SK-N-SH treated with all-trans-retinoic acid at 6 μM for 48 hours (cell line): ENCODE results near the gene SNU13.
"Not testable (repeated sequence)": the region's sequence is repeated elsewhere in the genome, so short reads cannot be mapped to it uniquely, and the experiment has no call there.

Source experiments
- ATAC-seq: fragments of 200-7000 bp; cut with Tn5 transposase; 3 replicates; pipeline ENCODE4 v1.9.1; 2020; ENCODE audit warnings: mild to moderate bottlenecking, moderate library complexity
- BACH2 ChIP-seq: fragments of 250-450 bp; sonication (Bioruptor Pico); IDR thresholded peaks from 2 replicates; pipeline ENCODE4 v1.9.0; 2021; ENCODE audit warnings: mild to moderate bottlenecking, borderline replicate concordance
- CSDC2 ChIP-seq: fragments of 250-450 bp; sonication (Bioruptor Pico); IDR thresholded peaks from 2 replicates; pipeline ENCODE4 v1.5.0; 2020; ENCODE audit warnings: mild to moderate bottlenecking, moderate library complexity
- CSRNP3 ChIP-seq: fragments of 250-450 bp; sonication (Bioruptor Pico); IDR thresholded peaks from 2 replicates; pipeline ENCODE4 v1.5.1; 2021; ENCODE audit warnings: mild to moderate bottlenecking, moderate library complexity
- ESRRG ChIP-seq: fragments of 250-450 bp; sonication (Bioruptor Pico); IDR thresholded peaks from 2 replicates; pipeline ENCODE4 v1.6.1; 2021; ENCODE audit warnings: mild to moderate bottlenecking
- ISL1 ChIP-seq: fragments of 250-450 bp; sonication (Bioruptor Pico); IDR thresholded peaks from 2 replicates; pipeline ENCODE4 v2.1.2; 2022; ENCODE audit warnings: mild to moderate bottlenecking, moderate library complexity
- OSR1 ChIP-seq: fragments of 250-450 bp; sonication (Bioruptor Pico); IDR thresholded peaks from 2 replicates; pipeline ENCODE4 v1.8.0; 2022; ENCODE audit warnings: moderate library complexity, mild to moderate bottlenecking, inconsistent platforms
- POU6F1 ChIP-seq: fragments of 250-450 bp; sonication (Bioruptor Pico); IDR thresholded peaks from 2 replicates; pipeline ENCODE4 v1.8.0; 2021; ENCODE audit warnings: low read depth, mild to moderate bottlenecking, moderate library complexity, borderline replicate concordance
- PPARA ChIP-seq: fragments of 250-450 bp; sonication (Bioruptor Pico); IDR thresholded peaks from 2 replicates; pipeline ENCODE4 v1.5.0; 2020; ENCODE audit warnings: mild to moderate bottlenecking, borderline replicate concordance
- RARB ChIP-seq: fragments of 250-450 bp; sonication (Bioruptor Pico); IDR thresholded peaks from 2 replicates; pipeline ENCODE4 v1.8.0; 2021; ENCODE audit warnings: mild to moderate bottlenecking, moderate library complexity
- TCF4 ChIP-seq: fragments of 250-450 bp; sonication (Bioruptor Pico); IDR thresholded peaks from 2 replicates; pipeline ENCODE4 v1.8.0; 2021; ENCODE audit warnings: mild to moderate bottlenecking, moderate library complexity, borderline replicate concordance
- TOX ChIP-seq: fragments of 250-450 bp; sonication (Bioruptor Pico); IDR thresholded peaks from 2 replicates; pipeline ENCODE4 v1.8.0; 2021; ENCODE audit warnings: mild to moderate bottlenecking, moderate library complexity, borderline replicate concordance
- ZFP3 ChIP-seq: fragments of 250-450 bp; sonication (Bioruptor Pico); IDR thresholded peaks from 2 replicates; pipeline ENCODE4 v1.5.0; 2020; ENCODE audit warnings: mild to moderate bottlenecking, moderate library complexity
- ZFP30 ChIP-seq: fragments of 450-650 bp; formaldehyde crosslinking; IDR thresholded peaks from 2 replicates; pipeline ENCODE4 v1.5.0; 2022; ENCODE audit warnings: mild to moderate bottlenecking, moderate library complexity
- ZNF70 ChIP-seq: fragments of 450-650 bp; formaldehyde crosslinking; IDR thresholded peaks from 2 replicates; pipeline ENCODE4 v1.5.0; 2020; ENCODE audit warnings: mild to moderate bottlenecking, moderate library complexity
- ZNF8 ChIP-seq: fragments of 450-650 bp; formaldehyde crosslinking; IDR thresholded peaks from 2 replicates; pipeline ENCODE4 v1.5.0; 2020; ENCODE audit warnings: mild to moderate bottlenecking, moderate library complexity
- TF ChIP-seq, protein P1 (sequence below): fragments of 250-450 bp; sonication (Bioruptor Pico); IDR thresholded peaks from 2 replicates; pipeline ENCODE4 v1.8.0; 2020; ENCODE audit warnings: mild to moderate bottlenecking, moderate library complexity, borderline replicate concordance
- TF ChIP-seq, protein P2 (sequence below): fragments of 250-450 bp; sonication (Bioruptor Pico); IDR thresholded peaks from 2 replicates; pipeline ENCODE4 v1.5.1; 2020; ENCODE audit warnings: low read depth, mild to moderate bottlenecking, moderate library complexity
- TF ChIP-seq, protein P3 (sequence below): fragments of 250-450 bp; sonication (Bioruptor Pico); IDR thresholded peaks from 2 replicates; pipeline ENCODE4 v1.5.0; 2020; ENCODE audit warnings: mild to moderate bottlenecking, moderate library complexity

SNU13 gene

GRCh38 chr22:41668971-41669911 is 19.4 kb downstream of the SNU13 start:
- TF ChIP-seq CSRNP3 (CRISPR knock-in tag) (no peak), ZNF8 (CRISPR knock-in tag) (no peak), TOX (no peak), BACH2 (CRISPR knock-in tag) (no peak), ESRRG (CRISPR knock-in tag) (no peak), ZFP30 (no peak)
- peak; percentile 53 for ATAC-seq

- no peak for TF ChIP-seq POU6F1 (CRISPR knock-in tag)
- no peak for TF ChIP-seq ZFP30
- no peak for TF ChIP-seq ISL1 (CRISPR knock-in tag)
- TF ChIP-seq CSDC2 (CRISPR knock-in tag): no peak
- no peak for ATAC-seq
Measured at GRCh38 chr22:41664951-41665350, 23.7 kb downstream of the SNU13 start.

DNA sequence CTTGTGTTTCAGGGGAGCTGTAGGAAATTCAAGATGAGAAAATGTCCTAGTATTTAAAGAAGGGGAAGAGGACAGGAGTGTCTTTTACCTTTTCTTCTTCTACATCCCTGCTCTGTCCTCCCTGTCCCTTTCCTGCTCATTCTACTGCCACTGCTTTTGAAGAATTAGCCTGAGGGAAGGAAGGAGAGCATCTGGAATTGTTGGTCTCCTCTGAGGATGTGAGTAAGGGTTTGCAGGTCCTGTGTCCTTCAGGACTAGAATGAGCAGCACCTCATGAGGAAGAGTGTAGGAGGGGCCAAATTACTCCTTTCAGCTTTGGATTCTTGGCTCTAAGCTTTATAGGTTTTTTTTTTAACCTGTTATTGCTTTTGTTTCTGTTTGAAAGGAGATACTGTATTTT is 24.2 kb downstream of the SNU13 start:
- no peak for ATAC-seq
- TF ChIP-seq BACH2 (CRISPR knock-in tag) (no peak), RARB (CRISPR knock-in tag) (no peak), ZNF70 (CRISPR knock-in tag) (no peak), CSRNP3 (CRISPR knock-in tag) (no peak), TOX (no peak), POU6F1 (CRISPR knock-in tag) (no peak), CSDC2 (CRISPR knock-in tag) (no peak), OSR1 (CRISPR knock-in tag) (no peak), PPARA (no peak), TCF4 (CRISPR knock-in tag) (no peak), ZFP3 (CRISPR knock-in tag) (no peak)
- TF ChIP-seq, protein P1, sequence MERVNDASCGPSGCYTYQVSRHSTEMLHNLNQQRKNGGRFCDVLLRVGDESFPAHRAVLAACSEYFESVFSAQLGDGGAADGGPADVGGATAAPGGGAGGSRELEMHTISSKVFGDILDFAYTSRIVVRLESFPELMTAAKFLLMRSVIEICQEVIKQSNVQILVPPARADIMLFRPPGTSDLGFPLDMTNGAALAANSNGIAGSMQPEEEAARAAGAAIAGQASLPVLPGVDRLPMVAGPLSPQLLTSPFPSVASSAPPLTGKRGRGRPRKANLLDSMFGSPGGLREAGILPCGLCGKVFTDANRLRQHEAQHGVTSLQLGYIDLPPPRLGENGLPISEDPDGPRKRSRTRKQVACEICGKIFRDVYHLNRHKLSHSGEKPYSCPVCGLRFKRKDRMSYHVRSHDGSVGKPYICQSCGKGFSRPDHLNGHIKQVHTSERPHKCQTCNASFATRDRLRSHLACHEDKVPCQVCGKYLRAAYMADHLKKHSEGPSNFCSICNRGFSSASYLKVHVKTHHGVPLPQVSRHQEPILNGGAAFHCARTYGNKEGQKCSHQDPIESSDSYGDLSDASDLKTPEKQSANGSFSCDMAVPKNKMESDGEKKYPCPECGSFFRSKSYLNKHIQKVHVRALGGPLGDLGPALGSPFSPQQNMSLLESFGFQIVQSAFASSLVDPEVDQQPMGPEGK (CRISPR knock-in tag): no peak
- TF ChIP-seq, protein P2, sequence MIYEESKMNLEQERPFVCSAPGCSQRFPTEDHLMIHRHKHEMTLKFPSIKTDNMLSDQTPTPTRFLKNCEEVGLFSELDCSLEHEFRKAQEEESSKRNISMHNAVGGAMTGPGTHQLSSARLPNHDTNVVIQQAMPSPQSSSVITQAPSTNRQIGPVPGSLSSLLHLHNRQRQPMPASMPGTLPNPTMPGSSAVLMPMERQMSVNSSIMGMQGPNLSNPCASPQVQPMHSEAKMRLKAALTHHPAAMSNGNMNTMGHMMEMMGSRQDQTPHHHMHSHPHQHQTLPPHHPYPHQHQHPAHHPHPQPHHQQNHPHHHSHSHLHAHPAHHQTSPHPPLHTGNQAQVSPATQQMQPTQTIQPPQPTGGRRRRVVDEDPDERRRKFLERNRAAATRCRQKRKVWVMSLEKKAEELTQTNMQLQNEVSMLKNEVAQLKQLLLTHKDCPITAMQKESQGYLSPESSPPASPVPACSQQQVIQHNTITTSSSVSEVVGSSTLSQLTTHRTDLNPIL (CRISPR knock-in tag): no peak
- TF ChIP-seq, protein P3, sequence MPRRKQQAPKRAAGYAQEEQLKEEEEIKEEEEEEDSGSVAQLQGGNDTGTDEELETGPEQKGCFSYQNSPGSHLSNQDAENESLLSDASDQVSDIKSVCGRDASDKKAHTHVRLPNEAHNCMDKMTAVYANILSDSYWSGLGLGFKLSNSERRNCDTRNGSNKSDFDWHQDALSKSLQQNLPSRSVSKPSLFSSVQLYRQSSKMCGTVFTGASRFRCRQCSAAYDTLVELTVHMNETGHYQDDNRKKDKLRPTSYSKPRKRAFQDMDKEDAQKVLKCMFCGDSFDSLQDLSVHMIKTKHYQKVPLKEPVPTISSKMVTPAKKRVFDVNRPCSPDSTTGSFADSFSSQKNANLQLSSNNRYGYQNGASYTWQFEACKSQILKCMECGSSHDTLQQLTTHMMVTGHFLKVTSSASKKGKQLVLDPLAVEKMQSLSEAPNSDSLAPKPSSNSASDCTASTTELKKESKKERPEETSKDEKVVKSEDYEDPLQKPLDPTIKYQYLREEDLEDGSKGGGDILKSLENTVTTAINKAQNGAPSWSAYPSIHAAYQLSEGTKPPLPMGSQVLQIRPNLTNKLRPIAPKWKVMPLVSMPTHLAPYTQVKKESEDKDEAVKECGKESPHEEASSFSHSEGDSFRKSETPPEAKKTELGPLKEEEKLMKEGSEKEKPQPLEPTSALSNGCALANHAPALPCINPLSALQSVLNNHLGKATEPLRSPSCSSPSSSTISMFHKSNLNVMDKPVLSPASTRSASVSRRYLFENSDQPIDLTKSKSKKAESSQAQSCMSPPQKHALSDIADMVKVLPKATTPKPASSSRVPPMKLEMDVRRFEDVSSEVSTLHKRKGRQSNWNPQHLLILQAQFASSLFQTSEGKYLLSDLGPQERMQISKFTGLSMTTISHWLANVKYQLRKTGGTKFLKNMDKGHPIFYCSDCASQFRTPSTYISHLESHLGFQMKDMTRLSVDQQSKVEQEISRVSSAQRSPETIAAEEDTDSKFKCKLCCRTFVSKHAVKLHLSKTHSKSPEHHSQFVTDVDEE (CRISPR knock-in tag): no peak

DNA sequence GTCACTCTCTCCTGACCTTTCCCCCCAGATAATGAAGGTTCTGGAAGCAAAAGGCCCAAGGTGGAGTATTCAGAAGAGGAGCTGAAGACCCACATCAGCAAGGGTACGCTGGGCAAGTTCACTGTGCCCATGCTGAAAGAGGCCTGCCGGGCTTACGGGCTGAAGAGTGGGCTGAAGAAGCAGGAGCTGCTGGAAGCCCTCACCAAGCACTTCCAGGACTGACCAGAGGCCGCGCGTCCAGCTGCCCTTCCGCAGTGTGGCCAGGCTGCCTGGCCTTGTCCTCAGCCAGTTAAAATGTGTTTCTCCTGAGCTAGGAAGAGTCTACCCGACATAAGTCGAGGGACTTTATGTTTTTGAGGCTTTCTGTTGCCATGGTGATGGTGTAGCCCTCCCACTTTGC is 25.1 kb downstream of the SNU13 start:
- not testable (repeated sequence) for ATAC-seq
